Heart right ventricle (tissue), 16 donors: ENCODE measurements around the gene YY1. TPM values are rescaled to one million over a fixed set of nuclear protein-coding genes. Genes with fewer than 3 reads are reported as not detected.

ENCODE experiments used
- ATAC-seq, 8 donors: fragments of 200-7000 bp; cut with Tn5 transposase; one replicate each; pipeline ENCODE4 v1.9.1; 2020; ENCODE audit warnings: mild to moderate bottlenecking in 8 of 8, moderate library complexity in 8 of 8, moderate number of reproducible peaks in 1 of 8
- DNase-seq, 2 donors: peaks; one replicate each; pipeline ENCODE4 v3.0.0-alpha.2; 2020
- H3K27ac ChIP-seq, 10 donors: fragments of 200-600 bp; sonication (generic) in 2 of 10; one replicate each; pipeline versions ENCODE4 v1.5.0 to v1.8.0; 2020 to 2022; ENCODE audit warnings: mild to moderate bottlenecking in 3 of 10
- H3K27me3 ChIP-seq, 7 donors: fragments of 200-600 bp; one replicate each; pipeline ENCODE4 v1.8.0; 2021 to 2022; ENCODE audit warnings: mild to moderate bottlenecking in 2 of 7
- H3K36me3 ChIP-seq, 9 donors: fragments of 200-600 bp; sonication (generic) in 1 of 9; one replicate each; pipeline versions ENCODE4 v1.5.0 to v1.8.0; 2020 to 2022; ENCODE audit warnings: mild to moderate bottlenecking in 2 of 9
- H3K4me1 ChIP-seq, 9 donors: fragments of 200-600 bp; sonication (generic) in 1 of 9; one replicate each; pipeline versions ENCODE4 v1.5.0 to v1.8.0; 2020 to 2022; ENCODE audit warnings: mild to moderate bottlenecking in 4 of 9
- H3K4me3 ChIP-seq, 10 donors: fragments of 200-600 bp; sonication (generic) in 2 of 10; one replicate each; pipeline versions ENCODE4 v1.5.0 to v1.8.0; 2020 to 2022; ENCODE audit warnings: mild to moderate bottlenecking in 7 of 10, moderate library complexity in 2 of 10
- H3K9me3 ChIP-seq, 11 donors: fragments of 200-600 bp in 10 of 11; sonication (generic) in 2 of 11; one replicate each; pipeline versions ENCODE4 v1.5.0 to v1.8.0; 2013 to 2022; ENCODE audit warnings: mild to moderate bottlenecking in 2 of 11, control low read depth in 1 of 11, moderate library complexity in 1 of 11
- WGBS, 2 donors: extraction: QIAGEN DNeasy Blood & Tissue Kit; methylation state at CpG; one replicate each; pipeline ENCODE4 v1.1.7; 2013; ENCODE audit warnings: inconsistent platforms in 1 of 2; 5-methylcytosine and 5-hydroxymethylcytosine counted together
- intact Hi-C, 10 donors: fragments of 100-400 bp; cut with DNase I; formaldehyde crosslinking; loops; one replicate each; pipeline versions ENCODE4 v1.11.1 to v1.14.2; 2022
- polyA plus RNA-seq, 2 donors: library from polyadenylated mRNA; stranded (reverse); fragments of 200-250 nt; gene quantifications; one replicate each; pipeline ENCODE4 v1.2.3, GENCODE V29; 2013
- total RNA-seq, 10 donors: library from RNA; stranded (reverse); fragmentation: NEBNext Ultra II Directional in 3 of 10; extraction: Animal tissue kit (Norgen Biotek cat#: 25700) in 3 of 10; gene quantifications; one replicate each; pipeline versions ENCODE4 v1.2.1 to v1.2.4, GENCODE V29; 2021 to 2023
- TF ChIP-seq, protein P1 (sequence below), 9 donors: fragments of 200-600 bp; sonication (generic) in 2 of 9; IDR thresholded peaks; one replicate each; pipeline versions ENCODE4 v1.5.0 to v1.8.0; 2021 to 2022; ENCODE audit warnings: antibody characterized with exemption in 9 of 9, mild to moderate bottlenecking in 5 of 9, moderate library complexity in 1 of 9
- donor health status: Arrhythmogenic right ventricular cardiomyopathy.
- donor health status: ischemic (EF 13 %, LVEDD 7.1; RV severe dilation, severe dysfunction).
- donor health status: healthy with polysubstance abuse.
- donor health status: DM: no; HTN: yes; CAD: no.
- donor health status: DM: no; HTN: no; CAD: no.
- donor health status: ischemic (EF 25% LVEDD 6.9; RV normal size, moderate dysfunction).
- donor health status: ischemic (EF 25% LVEDD 5.7; RV mildly dilated, moderate dysfunction).
- donor health status: healthy.
- donor health status: DM: yes; HTN: yes; CAD: no.
- donor health status: Ischemic cardiomyopathy.
- donor health status: ischemic (EF 35%, LVEDD 5.7; RV mildly dilated, moderate dysfunction).
- donor health status: nonischemic (EF 11% LVEDD 7.7; RV severe dilation, severe dysfunction).
- donor health status: DM: yes; HTN: yes; CAD: no.
- donor health status: PGD.
- donor health status: ischemic (EF 29% LVEDD 5.4; RV normal size, mild dysfunction).
- donor health status: nonischemic (EF 23%, LVEDD 6.1; RV moderate dilation, normal function).

The YY1 gene
- total and polyA plus RNA-seq, 12 donors: 17.6 to 58.3 (median 47.9) TPM

DNA sequence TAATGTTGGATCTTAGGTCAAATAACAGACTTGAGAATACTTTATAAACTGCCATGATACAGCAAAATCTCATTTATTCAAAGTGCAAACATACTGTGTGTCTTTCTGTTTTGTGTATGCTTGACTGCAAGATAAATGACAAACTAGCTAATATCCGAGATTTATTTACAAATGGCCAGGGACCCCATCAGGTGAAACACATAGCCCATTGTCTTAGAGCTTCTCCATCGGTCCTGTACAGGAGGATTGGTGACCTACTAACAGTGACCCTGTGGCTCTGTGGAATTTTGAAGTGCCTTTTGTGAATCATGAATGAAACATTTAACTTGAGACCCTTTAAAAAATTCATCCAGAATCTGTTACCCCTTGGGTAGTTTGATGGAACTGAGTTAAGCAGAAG, 40.2 kb downstream of the YY1 start:
- TF ChIP-seq, protein P1, sequence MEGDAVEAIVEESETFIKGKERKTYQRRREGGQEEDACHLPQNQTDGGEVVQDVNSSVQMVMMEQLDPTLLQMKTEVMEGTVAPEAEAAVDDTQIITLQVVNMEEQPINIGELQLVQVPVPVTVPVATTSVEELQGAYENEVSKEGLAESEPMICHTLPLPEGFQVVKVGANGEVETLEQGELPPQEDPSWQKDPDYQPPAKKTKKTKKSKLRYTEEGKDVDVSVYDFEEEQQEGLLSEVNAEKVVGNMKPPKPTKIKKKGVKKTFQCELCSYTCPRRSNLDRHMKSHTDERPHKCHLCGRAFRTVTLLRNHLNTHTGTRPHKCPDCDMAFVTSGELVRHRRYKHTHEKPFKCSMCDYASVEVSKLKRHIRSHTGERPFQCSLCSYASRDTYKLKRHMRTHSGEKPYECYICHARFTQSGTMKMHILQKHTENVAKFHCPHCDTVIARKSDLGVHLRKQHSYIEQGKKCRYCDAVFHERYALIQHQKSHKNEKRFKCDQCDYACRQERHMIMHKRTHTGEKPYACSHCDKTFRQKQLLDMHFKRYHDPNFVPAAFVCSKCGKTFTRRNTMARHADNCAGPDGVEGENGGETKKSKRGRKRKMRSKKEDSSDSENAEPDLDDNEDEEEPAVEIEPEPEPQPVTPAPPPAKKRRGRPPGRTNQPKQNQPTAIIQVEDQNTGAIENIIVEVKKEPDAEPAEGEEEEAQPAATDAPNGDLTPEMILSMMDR (IDR thresholded peaks at IDR 0.05): no peak
- Histone ChIP-seq H3K36me3 (peaks cover 0 to 52% (median 0%) of the 10 kb centered on the region in 9 donors), H3K4me3 (no peak overlapping the region), H3K4me1 (peaks cover 0 to 60% (median 20%) of the 10 kb centered on the region in 9 donors), H3K9me3 (no peaks in the 10 kb centered on the region), H3K27ac (no peak overlapping the region), H3K27me3 (no peaks in the 10 kb centered on the region)
- intact Hi-C loops: loop anchor here in 1 of 10 donors (5.0 kb wide), 1 partner anchor 37 kb away; no protein-coding TSS in a partner anchor
- ATAC-seq (no peak), DNase-seq (no peak)
- 83 to 86% methylated on average over 2 of the region's 2 CpGs for WGBS, 2 donors

DNA sequence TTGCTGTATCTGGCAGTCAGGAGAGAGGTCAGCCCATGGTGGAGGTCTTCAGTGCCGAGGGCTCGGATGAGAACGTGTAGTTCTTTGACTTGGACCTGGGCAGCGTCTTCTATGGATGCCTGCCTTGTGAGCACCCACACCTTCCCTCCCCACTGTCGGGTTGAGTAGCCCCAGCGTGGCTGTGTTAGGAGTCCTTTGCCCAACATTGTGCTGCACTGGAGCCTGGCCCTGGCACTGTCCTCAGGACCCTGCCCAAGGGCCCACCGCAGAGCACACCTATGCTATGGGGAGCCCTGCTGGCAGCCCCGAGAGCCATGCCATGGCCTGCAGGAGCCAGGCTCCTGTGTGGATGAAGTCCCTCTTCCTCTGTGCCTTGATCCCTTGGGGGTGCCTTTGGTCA, 40.6 kb downstream of the YY1 start:
- TF ChIP-seq, protein P1 (IDR thresholded peaks at IDR 0.05): no peak
- Histone ChIP-seq H3K9me3 (no peaks in the 10 kb centered on the region), H3K27ac (no peak overlapping the region), H3K4me1 (peaks cover 0 to 56% (median 24%) of the 10 kb centered on the region in 9 donors), H3K27me3 (no peaks in the 10 kb centered on the region), H3K4me3 (no peak overlapping the region), H3K36me3 (peaks cover 0 to 49% (median 0%) of the 10 kb centered on the region in 9 donors)
- DNase-seq (no peak), ATAC-seq (no peak)
- WGBS, 2 donors: 91 to 92% methylated on average over 8 of the region's 8 CpGs
- intact Hi-C loops: loop anchor here in 1 of 10 donors (5.0 kb wide), 1 partner anchor 37 kb away; no protein-coding TSS in a partner anchor

DNA sequence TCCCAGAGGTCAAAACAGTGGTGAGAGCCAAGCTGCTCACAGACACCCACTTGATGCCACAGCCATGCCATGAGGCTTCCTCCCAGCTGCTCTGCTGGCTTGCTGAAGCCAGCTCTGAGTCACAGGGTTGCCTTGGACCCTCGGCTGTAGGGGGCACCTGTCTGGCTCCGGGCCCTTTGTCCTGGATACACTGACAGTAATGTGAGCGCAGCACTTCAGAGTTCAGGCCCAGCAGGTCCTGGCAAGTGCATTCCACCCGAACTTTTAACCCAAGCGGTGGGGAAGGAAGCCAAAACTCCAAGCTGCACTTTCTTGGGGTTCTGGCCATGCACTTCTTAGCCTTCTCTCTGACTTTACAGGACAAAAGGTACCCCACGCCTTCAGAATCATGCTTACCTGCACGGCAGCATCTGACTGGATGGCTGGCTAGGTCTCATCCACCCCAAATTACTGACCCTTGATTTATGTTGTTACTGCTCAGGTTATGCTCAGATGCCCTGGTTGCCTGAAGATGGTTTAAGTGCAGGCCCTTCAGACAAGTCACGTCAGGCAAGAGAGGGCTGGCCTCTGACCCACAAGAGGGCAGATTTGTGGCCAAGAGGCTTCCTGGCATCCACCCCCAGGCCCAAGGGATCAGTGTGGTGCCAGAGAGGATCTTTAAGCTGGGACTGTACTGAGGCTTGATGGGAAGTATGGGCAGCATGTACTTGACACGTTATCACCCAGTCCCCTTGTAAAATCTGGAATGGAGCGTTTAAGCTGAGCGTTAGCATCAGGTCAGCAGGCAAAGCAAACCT, 42.5 kb downstream of the YY1 start:
- no peak for ATAC-seq
- Histone ChIP-seq H3K4me1 (peaks cover 5 to 58% (median 36%) of the 10 kb centered on the region in 9 donors), H3K4me3 (no peak overlapping the region), H3K36me3 (peaks cover 0 to 41% (median 0%) of the 10 kb centered on the region in 9 donors), H3K9me3 (no peaks in the 10 kb centered on the region), H3K27me3 (no peaks in the 10 kb centered on the region), H3K27ac (no peak overlapping the region)
- intact Hi-C loops: loop anchor here in 2 of 10 donors (5.0 kb wide), 2 partner anchors 39 to 96 kb away; partner anchors contain the start of gene WDR25 (in 1 of the 2)
- TF ChIP-seq, protein P1 (IDR thresholded peaks at IDR 0.05): no peak
- WGBS, 2 donors: 64 to 65% methylated on average over 11 of the region's 11 CpGs
- no peak for DNase-seq

DNA sequence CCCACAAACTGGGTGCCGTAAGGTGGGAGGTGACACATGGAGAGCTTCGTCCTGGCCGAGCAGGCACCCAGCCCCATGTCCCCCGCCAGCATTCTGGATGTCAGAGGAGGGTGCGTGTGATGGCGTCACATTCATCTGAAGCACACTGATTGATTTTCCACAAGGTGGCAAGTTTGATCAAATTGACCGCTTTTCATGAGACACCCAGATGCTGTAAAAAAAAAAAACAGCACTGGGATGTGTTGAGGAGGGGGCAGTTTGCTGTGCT, 43.1 kb downstream of the YY1 start:
- Histone ChIP-seq H3K27ac (peak overlapping the region in 1 of 10 donors; percentile 21), H3K4me1 (peaks cover 5 to 59% (median 36%) of the 10 kb centered on the region in 9 donors), H3K9me3 (no peaks in the 10 kb centered on the region), H3K4me3 (no peak overlapping the region), H3K27me3 (no peaks in the 10 kb centered on the region), H3K36me3 (peaks cover 0 to 36% (median 0%) of the 10 kb centered on the region in 9 donors)
- intact Hi-C loops: loop anchor here in 2 of 10 donors (5.0 kb wide), 2 partner anchors 40 to 95 kb away; partner anchors contain the start of gene WDR25 (in 1 of the 2)
- TF ChIP-seq, protein P1 (IDR thresholded peaks at IDR 0.05): no peak
- 90 to 94% methylated on average over 7 of the region's 7 CpGs for WGBS, 2 donors
- ATAC-seq (no peak), DNase-seq (no peak)
